GM18502 (cell line): ENCODE data around the gene CHRNA4.
"Not testable (repeated sequence)": the region's sequence is repeated elsewhere in the genome, so short reads cannot be mapped to it uniquely, and the experiment has no call there.

Experiments
- ATAC-seq: cut with Tn5 transposase; IDR thresholded peaks from one replicate; pipeline ENCODE4 v1.9.1; 2021; ENCODE audit warnings: mild to moderate bottlenecking; ENCODE audit not compliant: unreplicated experiment, poor library complexity

The CHRNA4 gene

GRCh38 chr20:63379872-63380271 lies 18.7 kb upstream of the CHRNA4 start:
- not testable (repeated sequence) for ATAC-seq

- no peak for ATAC-seq
These were observed 18.1 kb upstream of the CHRNA4 start for GRCh38 chr20:63379296-63379695.

GRCh38 chr20:63378626-63379025 lies 17.5 kb upstream of the CHRNA4 start:
- ATAC-seq = no peak

- ATAC-seq = no peak
These were observed 16.8 kb upstream of the CHRNA4 start for GRCh38 chr20:63377951-63378381.

GRCh38 chr20:63377256-63377941 lies 16.2 kb upstream of the CHRNA4 start:
- no peak for ATAC-seq

GRCh38 chr20:63376283-63377250 lies 15.4 kb upstream of the CHRNA4 start:
- no peak for ATAC-seq

GRCh38 chr20:63375438-63375837 lies 14.3 kb upstream of the CHRNA4 start:
- ATAC-seq = no peak

GRCh38 chr20:63374504-63374903 lies 13.4 kb upstream of the CHRNA4 start:
- ATAC-seq = no peak

- no peak for ATAC-seq
These were observed 12.8 kb upstream of the CHRNA4 start for GRCh38 chr20:63373996-63374395.

- ATAC-seq = no peak
These were observed 12.1 kb upstream of the CHRNA4 start for GRCh38 chr20:63372971-63373885.

- ATAC-seq = no peak
These were observed 10.2 kb upstream of the CHRNA4 start for GRCh38 chr20:63371291-63371865.

- ATAC-seq = no peak
These were observed 9.6 kb upstream of the CHRNA4 start for GRCh38 chr20:63370618-63371187.

- ATAC-seq = no peak
These were observed 8.8 kb upstream of the CHRNA4 start for GRCh38 chr20:63369724-63370617.

GRCh38 chr20:63369024-63369530 lies 7.9 kb upstream of the CHRNA4 start:
- ATAC-seq = no peak

GRCh38 chr20:63368151-63368550 lies 7.0 kb upstream of the CHRNA4 start:
- no peak for ATAC-seq

- no peak for ATAC-seq
These were observed 6.4 kb upstream of the CHRNA4 start for GRCh38 chr20:63367446-63368055.

GRCh38 chr20:63366390-63367365 lies 5.5 kb upstream of the CHRNA4 start:
- ATAC-seq = no peak
